ENCODE measurements around the gene SCG2.

DNA sequence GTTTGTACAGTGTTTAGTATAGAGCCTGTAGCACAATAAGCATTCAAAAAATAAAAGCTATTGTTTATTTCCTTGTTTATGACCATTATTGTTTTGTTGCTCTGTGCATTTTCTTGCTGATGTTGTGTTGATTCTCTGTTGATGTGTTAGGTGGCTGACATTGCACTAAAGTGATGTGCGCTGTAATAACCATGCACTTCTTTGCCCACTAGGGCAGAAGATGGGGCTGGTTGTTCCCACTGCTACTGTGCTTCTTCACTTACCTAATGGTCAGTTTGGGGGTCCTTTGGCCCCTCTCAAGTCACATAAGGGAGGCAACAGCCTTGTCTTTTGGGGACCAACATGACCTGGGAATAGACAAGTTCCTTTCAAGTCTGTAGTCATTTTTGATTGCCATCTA lies 6.0 kb downstream of the SCG2 start:
- TF ChIP-seq, protein P1, sequence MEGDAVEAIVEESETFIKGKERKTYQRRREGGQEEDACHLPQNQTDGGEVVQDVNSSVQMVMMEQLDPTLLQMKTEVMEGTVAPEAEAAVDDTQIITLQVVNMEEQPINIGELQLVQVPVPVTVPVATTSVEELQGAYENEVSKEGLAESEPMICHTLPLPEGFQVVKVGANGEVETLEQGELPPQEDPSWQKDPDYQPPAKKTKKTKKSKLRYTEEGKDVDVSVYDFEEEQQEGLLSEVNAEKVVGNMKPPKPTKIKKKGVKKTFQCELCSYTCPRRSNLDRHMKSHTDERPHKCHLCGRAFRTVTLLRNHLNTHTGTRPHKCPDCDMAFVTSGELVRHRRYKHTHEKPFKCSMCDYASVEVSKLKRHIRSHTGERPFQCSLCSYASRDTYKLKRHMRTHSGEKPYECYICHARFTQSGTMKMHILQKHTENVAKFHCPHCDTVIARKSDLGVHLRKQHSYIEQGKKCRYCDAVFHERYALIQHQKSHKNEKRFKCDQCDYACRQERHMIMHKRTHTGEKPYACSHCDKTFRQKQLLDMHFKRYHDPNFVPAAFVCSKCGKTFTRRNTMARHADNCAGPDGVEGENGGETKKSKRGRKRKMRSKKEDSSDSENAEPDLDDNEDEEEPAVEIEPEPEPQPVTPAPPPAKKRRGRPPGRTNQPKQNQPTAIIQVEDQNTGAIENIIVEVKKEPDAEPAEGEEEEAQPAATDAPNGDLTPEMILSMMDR (IDR thresholded peaks at IDR 0.05; ENCODE audit: low read depth, low read length, poor library complexity, severe bottlenecking), result no peak
- TF ChIP-seq EZH2phosphoT487 (IDR thresholded peaks at IDR 0.05; ENCODE audit: borderline replicate concordance, low read length), result no peak
